Stimulated activated CD4-positive, alpha-beta T cell treated with anti-CD3 and anti-CD28 coated beads, TNF-alpha, amount 100 ng/mL, for 48 hours (primary cell): ENCODE data around the gene PPARGC1A.

Experiments used
- DNase-seq, 3 donors: peaks; one replicate each; pipeline ENCODE4 v3.0.0-alpha.2; 2020; ENCODE audit warnings: low read depth in 3 of 3

PPARGC1A gene

GRCh38 chr4:23770011-23770410 is 119.8 kb downstream of the PPARGC1A start:
- DNase-seq = no peak

- DNase-seq = no peak
Observed at GRCh38 chr4:23769406-23769805, 120.4 kb downstream of the PPARGC1A start.

GRCh38 chr4:23768541-23768940 is 121.3 kb downstream of the PPARGC1A start:
- no peak for DNase-seq

GRCh38 chr4:23766344-23766743 is 123.5 kb downstream of the PPARGC1A start:
- no peak for DNase-seq

- no peak for DNase-seq
Observed at GRCh38 chr4:23763559-23763958, 126.3 kb downstream of the PPARGC1A start.

- DNase-seq = no peak
Observed at GRCh38 chr4:23762551-23762950, 127.3 kb downstream of the PPARGC1A start.

- no peak for DNase-seq
Observed at GRCh38 chr4:23759066-23759465, 130.8 kb downstream of the PPARGC1A start.

GRCh38 chr4:23754688-23755087 is 135.2 kb downstream of the PPARGC1A start:
- DNase-seq = no peak

GRCh38 chr4:23750125-23750524 is 139.7 kb downstream of the PPARGC1A start:
- DNase-seq = no peak

- no peak for DNase-seq
Observed at GRCh38 chr4:23747281-23747735, 142.5 kb downstream of the PPARGC1A start.

GRCh38 chr4:23746672-23747071 is 143.2 kb downstream of the PPARGC1A start:
- no peak for DNase-seq

- DNase-seq = no peak
Observed at GRCh38 chr4:23746027-23746426, 143.8 kb downstream of the PPARGC1A start.

- DNase-seq = no peak
Observed at GRCh38 chr4:23745377-23745776, 144.5 kb downstream of the PPARGC1A start.
